Fibroblast of peridontal ligament (primary cell): ENCODE data around the gene DBT.
"Not testable (repeated sequence)": the region's sequence is repeated elsewhere in the genome, so short reads cannot be mapped to it uniquely, and the experiment has no call there.

ENCODE experiments used
- DNase-seq: peaks from one replicate; pipeline ENCODE4 v3.0.0-alpha.2; 2010; ENCODE audit errors: extremely low read depth

The DBT gene

GRCh38 chr1:100250807-100251206 lies 1.2 kb upstream of the DBT start:
- DNase-seq = no peak

- DNase-seq = peak; percentile 42
Measured at GRCh38 chr1:100250264-100250663, 630 bp upstream of the DBT start.

- DNase-seq = no peak
Measured at GRCh38 chr1:100249155-100249536, 488 bp downstream of the DBT start.

- DNase-seq = no peak
Measured at GRCh38 chr1:100246738-100247137, 2.9 kb downstream of the DBT start.

- peak; percentile 12 for DNase-seq
Measured at GRCh38 chr1:100240631-100241030, 9.0 kb downstream of the DBT start.

- no peak for DNase-seq
Measured at GRCh38 chr1:100239961-100240360, 9.7 kb downstream of the DBT start.

- DNase-seq = no peak
Measured at GRCh38 chr1:100237091-100237490, 12.5 kb downstream of the DBT start.

GRCh38 chr1:100234432-100234831 lies 15.2 kb downstream of the DBT start:
- DNase-seq = no peak

GRCh38 chr1:100233566-100233965 lies 16.1 kb downstream of the DBT start:
- DNase-seq = not testable (repeated sequence)

- no peak for DNase-seq
Measured at GRCh38 chr1:100232156-100232555, 17.5 kb downstream of the DBT start.

GRCh38 chr1:100231721-100232120 lies 17.9 kb downstream of the DBT start:
- DNase-seq = no peak

- no peak for DNase-seq
Measured at GRCh38 chr1:100230765-100231164, 18.9 kb downstream of the DBT start.

GRCh38 chr1:100229681-100230443 lies 19.8 kb downstream of the DBT start:
- DNase-seq = no peak

GRCh38 chr1:100222428-100222827 lies 27.2 kb downstream of the DBT start:
- no peak for DNase-seq

GRCh38 chr1:100219883-100220282 lies 29.8 kb downstream of the DBT start:
- no peak for DNase-seq

GRCh38 chr1:100219457-100219856 lies 30.2 kb downstream of the DBT start:
- no peak for DNase-seq

- DNase-seq = no peak
Measured at GRCh38 chr1:100217834-100218233, 31.8 kb downstream of the DBT start.

GRCh38 chr1:100215101-100215500 lies 34.5 kb downstream of the DBT start:
- no peak for DNase-seq

GRCh38 chr1:100213141-100213540 lies 36.5 kb downstream of the DBT start:
- no peak for DNase-seq

- no peak for DNase-seq
Measured at GRCh38 chr1:100206301-100206700, 43.3 kb downstream of the DBT start.

- not testable (repeated sequence) for DNase-seq
Measured at GRCh38 chr1:100205593-100205992, 44.0 kb downstream of the DBT start.

- not testable (repeated sequence) for DNase-seq
Measured at GRCh38 chr1:100205103-100205502, 44.5 kb downstream of the DBT start.

GRCh38 chr1:100202703-100203102 lies 46.9 kb downstream of the DBT start:
- DNase-seq = not testable (repeated sequence)

GRCh38 chr1:100200060-100200459 lies 49.6 kb downstream of the DBT start:
- not testable (repeated sequence) for DNase-seq
